Stimulated activated CD4-positive, alpha-beta T cell treated with anti-CD3 and anti-CD28 coated beads, Interleukin-1b, Interleukin-23, amount 100 ng/mL, for 48 hours (primary cell): Measurements from ENCODE around the gene TXNRD3.

Source experiments
- DNase-seq: peaks from one replicate; pipeline ENCODE4 v3.0.0-alpha.2; 2020

The TXNRD3 gene

DNA sequence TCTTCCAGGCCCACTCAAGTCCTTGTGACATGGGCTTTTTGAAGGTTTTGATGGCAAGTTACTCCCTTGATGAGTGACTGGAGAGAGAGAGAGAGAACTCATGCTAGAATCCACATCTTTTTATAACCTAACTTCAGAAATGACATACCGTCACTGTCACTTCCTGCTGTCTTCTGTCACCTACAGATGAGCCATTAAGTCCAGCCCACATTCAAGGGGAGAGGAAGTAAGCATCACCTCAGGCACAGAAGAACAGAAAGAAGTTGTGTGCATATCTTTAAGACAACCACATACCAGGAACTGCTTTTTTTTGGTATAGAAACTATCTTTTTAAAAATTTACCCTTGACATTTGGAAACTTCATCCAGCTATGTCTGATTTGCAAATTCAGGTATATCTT, 16.6 kb upstream of the TXNRD3 start:
- no peak for DNase-seq

DNA sequence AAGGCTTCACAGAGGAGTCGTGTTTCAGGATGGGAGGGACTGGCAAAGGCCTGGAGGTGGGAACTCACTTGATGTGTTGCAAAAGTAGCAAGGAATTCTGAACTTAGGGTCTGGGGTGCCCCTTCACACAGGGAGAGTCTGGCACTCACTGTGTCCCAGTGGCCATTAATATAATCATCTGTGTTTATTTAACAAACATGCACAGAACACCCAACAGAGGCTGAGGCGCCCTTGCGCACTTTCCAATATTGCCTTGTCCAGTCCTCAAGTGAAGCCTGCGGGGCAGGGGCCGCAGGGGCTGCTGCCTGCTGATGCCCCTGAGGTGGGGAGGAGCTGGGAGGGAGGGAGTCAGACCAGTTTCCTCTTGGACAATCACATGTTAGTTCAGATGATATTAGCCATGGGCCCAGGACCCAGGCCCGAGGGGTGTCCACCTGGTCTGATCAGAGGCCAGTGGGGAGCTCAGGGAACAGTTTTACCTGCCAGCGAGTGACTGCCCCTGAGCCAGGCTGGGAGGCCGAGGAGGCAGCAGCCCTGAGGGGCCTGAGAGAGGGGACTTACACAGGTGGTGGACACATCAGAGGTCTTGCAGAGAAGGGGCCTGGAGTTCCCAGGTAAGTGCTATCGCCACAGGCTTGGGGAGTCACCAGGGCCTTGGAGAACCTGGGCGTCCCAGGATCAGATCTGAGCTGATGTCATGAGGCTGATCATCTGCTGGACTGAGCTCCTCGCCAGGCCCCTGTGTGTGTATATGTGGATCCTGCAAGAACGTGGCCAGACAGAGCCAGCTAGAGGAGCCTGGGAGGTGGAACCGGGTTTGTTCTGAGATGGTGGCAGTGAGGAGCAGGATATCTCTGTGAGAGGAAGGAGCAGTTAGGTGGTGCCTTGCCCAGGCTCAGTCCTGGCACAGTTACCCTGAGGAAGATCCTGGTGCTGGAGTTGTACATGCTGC, 13.8 kb upstream of the TXNRD3 start:
- DNase-seq: no peak

- no peak for DNase-seq
These were observed 12.9 kb upstream of the TXNRD3 start for GRCh38 chr3:126667631-126668449.

- no peak for DNase-seq
These were observed 12.0 kb upstream of the TXNRD3 start for GRCh38 chr3:126666658-126667528.

DNA sequence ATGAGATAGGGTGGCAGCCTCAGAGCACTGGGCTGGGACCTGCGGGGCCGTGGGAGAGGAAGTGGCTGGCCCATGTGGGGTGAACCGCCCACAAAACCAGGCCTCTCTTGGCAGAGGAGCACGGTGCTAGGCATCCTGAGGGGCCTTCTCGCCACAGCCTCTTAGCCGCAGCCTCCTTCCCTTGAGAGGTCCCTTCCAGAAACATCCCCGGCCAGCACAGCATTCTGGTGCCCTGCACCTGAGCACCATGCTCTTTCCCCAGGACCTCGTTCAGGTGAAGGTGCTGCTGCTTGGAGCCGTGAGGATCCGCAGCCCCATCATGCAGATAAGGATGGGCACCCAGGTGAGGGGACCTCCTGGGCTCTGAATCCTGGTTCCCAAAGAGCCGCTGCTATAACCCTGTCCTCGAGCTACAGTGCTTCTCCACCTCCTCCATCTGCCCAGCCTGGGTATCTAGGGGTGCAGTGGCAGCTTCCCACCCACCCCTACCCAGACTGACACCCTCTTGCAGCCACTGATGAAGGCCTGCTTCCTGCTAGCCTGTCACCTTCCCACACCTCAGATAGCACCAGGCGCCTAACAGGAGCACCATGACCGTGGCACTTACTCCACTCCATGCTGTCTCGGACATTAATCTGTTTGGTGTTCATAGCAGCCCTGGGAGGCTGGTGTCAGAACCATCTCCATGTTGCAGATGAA, 11.2 kb upstream of the TXNRD3 start:
- DNase-seq: no peak

- no peak for DNase-seq
These were observed 10.5 kb upstream of the TXNRD3 start for GRCh38 chr3:126665221-126665936.

DNA sequence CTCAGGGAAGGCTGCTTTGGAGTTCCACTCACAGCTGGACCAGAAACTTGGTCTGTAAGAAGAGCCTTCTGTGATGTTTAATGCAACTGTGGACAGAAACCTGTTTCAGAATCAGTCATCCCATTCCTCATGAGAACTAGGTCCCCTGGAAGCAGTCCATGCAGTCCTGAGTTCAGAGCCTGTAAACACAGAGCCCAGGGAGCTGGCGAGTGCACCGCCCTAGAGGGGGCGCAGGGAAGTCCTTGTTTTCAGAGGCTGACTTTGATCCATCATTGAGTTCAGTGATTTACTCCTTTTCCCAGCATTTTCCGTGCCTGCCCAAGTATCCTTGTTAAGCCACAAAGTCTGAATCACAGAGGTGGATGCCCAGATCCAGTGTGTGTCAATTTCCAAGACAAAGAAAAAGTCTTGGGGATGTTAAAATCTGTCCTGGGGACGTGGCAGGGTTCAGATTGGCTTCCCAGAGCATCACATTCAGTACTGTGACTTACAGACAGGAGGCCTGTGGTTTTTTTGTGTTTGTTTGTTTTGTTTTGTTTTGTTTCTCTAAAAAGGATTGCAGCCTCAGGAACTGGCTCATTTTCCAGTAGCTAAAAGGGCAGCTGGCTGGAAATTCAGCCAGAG, 9.8 kb upstream of the TXNRD3 start:
- DNase-seq: no peak

- DNase-seq: no peak
These were observed 8.8 kb upstream of the TXNRD3 start for GRCh38 chr3:126663750-126664149.

DNA sequence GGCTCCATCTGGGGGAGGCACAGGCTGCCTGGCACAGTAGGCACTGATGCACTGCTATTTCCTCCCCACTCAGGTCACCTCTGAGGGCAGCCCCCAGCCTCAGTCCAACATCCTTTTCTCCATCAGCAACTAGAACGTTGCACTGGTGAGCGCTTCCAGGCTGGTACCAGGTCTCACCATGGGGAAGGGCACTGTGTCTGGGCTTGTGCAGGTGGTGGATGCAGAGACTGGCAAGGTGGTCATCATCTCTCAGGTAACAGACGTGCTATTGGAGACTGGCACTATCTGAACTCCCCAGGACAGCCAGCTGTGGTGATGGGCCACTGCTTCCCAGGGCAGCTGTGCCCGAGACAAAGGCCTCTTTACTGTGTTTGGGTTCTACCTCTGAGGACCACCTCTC, 8.3 kb upstream of the TXNRD3 start:
- DNase-seq: no peak

DNA sequence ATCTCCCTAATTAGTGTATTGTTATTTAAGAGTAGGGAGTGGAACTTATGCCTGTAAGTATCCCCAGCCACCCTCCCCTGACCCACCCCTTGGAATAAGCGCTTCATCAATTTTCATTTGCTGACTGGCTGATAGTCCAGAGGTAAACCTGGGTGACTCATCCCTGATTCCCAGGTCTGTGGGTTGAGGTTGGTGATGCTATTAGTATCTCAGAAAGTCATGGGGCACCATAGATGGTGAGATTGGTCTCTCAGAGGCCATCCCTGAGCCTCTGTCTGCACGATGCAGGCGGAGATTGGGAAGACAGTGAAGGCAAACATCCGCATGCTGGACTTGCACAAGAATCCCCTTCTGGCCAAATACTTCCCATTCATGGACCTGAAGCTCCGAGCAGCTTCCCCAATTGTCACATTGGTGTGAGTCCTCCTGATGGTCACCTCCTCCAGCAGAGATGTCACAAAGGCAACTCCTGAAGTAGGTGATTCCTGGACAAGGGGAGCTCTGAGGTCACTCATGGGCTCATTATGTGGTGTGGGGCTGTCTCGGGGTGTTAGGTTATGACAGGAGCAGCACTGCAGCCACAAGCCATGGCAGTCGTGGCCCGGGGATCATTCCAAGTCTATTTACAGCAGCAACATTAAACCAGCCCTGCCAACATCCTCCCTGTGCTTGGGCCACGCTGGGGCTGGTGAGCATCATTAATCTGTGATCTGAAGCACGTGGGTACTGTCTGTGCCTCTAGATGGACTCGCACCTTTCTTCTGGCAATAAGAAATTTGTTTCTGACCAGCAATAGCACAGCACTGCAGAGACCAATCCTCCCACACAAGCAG, 6.8 kb upstream of the TXNRD3 start:
- no peak for DNase-seq

DNA sequence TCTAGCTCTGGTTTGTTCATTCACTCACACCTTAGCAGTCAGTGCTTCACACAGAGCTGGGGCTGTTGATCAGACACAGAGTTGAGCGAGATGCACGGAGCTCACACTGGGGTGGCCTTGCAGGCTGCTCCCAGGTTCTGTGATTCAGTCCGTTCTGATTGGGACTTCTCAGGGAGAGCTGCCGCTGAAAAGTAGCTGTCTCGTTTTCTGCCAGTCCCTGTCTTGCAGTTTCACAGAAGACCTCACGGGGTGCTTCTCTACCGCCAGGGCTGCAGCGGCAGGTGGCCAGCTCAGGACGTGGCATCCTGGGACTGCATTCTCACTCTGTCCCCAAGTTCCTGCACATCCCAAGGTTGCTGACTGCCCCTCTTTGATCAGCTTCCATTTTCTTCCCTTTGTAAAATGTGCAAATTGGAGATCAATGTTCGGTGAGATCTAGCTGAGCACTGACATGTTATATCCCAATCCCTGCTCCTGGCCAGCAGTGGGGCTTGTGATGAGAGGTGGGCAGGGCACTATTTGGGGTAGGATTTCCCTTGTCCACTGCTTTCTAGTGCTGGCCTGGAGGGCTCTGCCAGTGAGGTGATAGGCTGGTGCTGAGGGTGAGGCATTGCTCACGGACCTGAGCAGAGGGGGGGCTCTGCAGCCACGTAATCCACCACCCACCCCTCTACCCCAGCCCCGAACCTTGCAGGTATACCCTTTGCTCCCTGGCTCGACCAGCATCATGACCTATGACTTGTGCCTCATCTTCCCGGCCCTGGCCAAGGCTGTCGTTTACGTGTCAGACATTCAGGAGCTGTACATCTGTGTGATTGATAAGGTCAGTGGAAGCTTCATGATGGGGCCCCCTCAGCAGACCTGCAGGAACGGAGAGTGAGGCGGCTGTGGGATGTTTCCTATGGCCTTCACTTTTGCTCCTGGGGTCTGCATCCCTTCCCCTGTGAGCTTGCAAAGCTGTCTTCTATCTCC, 5.3 kb upstream of the TXNRD3 start:
- DNase-seq: no peak

DNA sequence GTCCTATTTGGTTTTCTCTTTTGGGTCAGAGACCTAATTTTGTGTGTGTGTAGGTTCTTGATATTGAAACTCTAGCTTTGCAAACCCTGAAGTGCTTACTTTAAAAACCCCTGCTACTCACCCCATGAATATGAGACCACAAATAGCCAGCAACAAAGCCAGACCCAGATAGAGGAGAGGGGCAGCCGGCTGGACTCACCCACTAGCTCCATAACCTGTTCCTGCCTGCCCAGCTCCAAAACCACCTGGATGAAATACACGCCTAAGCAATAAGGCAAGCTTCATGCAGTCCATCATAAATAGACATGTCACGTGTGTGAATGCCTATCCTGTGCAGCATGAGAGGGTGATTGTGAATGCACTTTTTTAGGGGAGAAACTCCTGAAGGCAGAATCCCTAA, 3.7 kb upstream of the TXNRD3 start:
- no peak for DNase-seq

DNA sequence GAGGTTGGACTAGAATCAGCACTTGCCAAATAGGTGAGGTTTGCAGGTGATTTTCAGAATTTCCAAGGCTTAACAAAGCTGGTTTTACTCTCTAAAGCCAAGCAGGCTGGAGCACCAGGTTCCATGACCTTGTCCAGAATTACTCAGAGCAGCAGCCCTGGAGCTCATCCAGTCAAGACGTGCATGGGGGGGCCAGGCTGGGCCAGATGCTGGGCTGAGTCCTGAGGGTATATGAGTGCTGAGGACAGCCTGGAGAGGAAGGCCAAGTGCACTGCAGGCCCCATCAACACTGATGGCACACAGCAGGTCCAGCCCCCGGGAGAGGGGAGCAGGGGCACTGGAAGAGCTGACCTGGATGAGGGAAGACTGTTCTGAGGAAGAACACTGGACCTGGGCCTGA, 3.0 kb upstream of the TXNRD3 start:
- DNase-seq: no peak

- DNase-seq: no peak
These were observed 1.6 kb upstream of the TXNRD3 start for GRCh38 chr3:126656371-126657134.

DNA sequence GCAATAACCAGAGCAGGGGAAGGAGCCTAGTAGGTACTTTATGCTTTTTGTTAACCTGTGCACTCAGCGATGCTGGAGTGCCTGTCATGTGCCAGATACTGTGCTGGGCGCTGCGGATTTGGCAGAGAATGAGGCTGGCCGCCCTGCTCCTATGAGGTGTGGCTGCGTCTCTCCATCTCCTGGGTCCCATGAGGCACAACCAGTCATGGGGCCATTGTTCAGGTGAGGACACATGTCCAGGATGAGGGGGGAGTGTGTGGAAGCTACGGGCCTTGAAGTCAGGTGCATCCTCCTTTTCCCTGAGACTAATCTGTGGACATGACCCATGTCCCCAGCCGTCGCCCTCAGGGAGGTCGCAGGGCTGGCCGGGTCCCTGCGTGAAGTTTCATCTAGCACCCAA, 963 bp upstream of the TXNRD3 start:
- DNase-seq: no peak

DNA sequence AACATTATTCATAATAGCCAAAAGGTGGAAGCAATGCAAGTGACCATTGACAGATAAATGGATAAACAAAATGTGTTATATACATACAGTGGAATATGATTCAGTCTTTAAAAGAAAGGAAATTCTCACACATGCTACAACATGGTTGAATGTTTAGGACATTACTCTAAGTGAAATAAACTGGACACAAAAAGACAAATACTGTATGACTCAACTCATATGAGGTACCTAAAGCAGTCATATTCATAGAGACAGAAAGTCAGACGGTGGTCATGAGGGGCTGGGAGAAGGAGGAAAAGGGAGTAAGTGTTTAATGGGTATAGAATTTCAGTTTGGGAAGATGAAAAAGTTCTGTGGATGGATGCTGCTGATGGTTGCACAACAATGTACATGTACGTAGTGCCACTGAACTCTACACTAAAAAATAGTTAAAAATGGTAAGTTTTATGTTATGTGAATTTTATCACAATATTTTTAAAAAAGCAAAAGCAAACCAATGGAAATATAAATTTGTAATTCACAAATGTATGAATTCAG, 5.3 kb downstream of the TXNRD3 start:
- DNase-seq: no peak

GRCh38 chr3:126646674-126647073, 8.2 kb downstream of the TXNRD3 start:
- no peak for DNase-seq

DNA sequence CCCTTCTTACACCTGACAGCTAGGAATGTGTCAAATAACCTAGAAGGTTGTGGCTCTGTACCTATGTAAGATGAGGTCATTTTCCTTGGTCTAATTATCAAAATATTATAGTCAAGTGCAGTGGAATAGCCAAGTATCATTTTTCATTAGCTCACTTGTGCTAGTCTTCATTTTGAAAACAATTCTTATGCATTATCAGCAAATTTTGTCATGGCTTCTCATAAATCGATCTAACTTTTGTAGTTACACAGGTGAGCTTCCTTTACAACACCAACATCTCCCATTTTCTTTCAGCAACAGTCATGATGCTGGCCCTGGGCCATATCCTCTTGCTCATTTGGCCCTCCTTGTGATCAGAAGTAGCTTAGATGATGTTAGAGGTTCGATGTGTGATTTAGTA, 10.3 kb downstream of the TXNRD3 start:
- DNase-seq: no peak
